Ectodermal cell (in vitro differentiated cells): Measurements from ENCODE around the gene PIEZO2.

ENCODE experiments used
- H3K27ac ChIP-seq: 2 replicates; pipeline ENCODE4 v1.7.0; 2013; ENCODE audit warnings: mild to moderate bottlenecking, low read depth, low read length; ENCODE audit not compliant: insufficient read depth, poor library complexity, severe bottlenecking
- H3K27me3 ChIP-seq: 2 replicates; pipeline ENCODE4 v1.7.0; 2013; ENCODE audit warnings: mild to moderate bottlenecking, low read length; ENCODE audit not compliant: insufficient read depth, control insufficient read depth, poor library complexity, severe bottlenecking
- H3K36me3 ChIP-seq: one replicate; pipeline ENCODE4 v1.7.0; 2013; ENCODE audit warnings: low read length; ENCODE audit not compliant: control insufficient read depth, insufficient read depth
- H3K4me1 ChIP-seq: one replicate; pipeline ENCODE4 v1.7.0; 2013; ENCODE audit warnings: low read length; ENCODE audit not compliant: control insufficient read depth, insufficient read depth
- H3K4me3 ChIP-seq: 2 replicates; pipeline ENCODE4 v1.7.0; 2013; ENCODE audit warnings: low read depth, low read length, control low read depth; ENCODE audit not compliant: insufficient read depth
- H3K9me3 ChIP-seq: 2 replicates; pipeline ENCODE4 v1.7.0; 2013; ENCODE audit warnings: mild to moderate bottlenecking, low read length, moderate library complexity; ENCODE audit not compliant: control insufficient read depth
- WGBS, 2 experiments: methylation state at CpG; one replicate each; pipeline ENCODE4 v1.1.7; 2013; ENCODE audit warnings: missing lambda C conversion rate in 2 of 2; 5-methylcytosine and 5-hydroxymethylcytosine counted together

The PIEZO2 gene

DNA sequence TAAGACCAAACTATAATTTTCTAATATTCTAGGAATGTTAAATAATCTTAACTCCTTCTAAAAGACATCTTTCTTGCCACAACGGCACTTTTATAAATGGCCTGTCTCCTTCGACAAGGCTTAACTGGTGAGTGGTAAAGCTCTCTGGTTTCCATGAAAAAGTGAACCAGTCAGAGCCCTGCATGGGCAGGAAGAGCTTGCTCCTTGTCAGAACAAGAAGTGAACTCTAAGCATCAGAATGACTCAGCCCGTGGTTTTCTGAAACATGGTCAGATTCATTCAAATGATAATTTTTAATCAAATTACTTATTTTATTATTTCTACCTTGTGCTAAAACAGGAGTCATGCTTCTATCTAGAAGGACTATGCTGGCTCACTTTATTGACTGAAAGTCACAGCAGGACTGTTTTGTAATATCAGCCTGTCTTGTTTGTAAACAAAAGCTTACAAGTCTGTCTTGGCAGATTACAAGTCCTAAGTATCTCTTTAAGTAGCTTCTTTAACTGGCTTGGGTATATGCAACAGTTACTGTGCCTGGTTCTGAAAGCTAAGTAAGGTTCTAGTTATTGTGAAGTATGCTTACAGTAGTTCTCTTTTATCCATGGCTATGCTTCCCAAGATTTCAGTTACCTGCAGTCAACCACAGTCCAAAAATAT is 378.2 kb downstream of the PIEZO2 start:
- H3K36me3 ChIP-seq, result no peaks in the 10 kb centered on the region
- no peak overlapping the region for H3K4me3 ChIP-seq
- no peaks in the 10 kb centered on the region for H3K4me1 ChIP-seq
- 93 to 97% methylated on average over 2 to 3 of the region's 3 CpGs for WGBS, 2 experiments
- H3K27ac ChIP-seq, result no peak overlapping the region
- no peaks in the 10 kb centered on the region for H3K9me3 ChIP-seq
- H3K27me3 ChIP-seq, result no peaks in the 10 kb centered on the region

DNA sequence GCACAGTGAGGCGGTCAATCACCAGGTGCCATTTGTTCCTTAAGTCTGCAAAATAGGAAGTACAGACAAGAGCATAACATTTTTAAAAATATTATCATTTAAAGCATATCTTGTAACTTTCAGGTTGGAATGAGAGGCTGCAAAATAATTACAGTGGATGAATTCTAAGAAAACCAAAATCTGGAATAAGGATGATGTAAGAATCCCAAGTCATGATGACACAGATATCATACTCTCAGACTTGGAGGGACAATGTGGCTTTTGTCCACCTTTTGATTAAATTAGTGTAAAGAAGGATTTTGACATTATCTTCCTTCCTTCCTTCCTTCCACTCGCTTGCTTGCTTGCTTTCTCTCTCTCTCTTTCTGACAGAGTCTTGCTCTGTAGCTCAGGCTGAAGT is 379.1 kb downstream of the PIEZO2 start:
- no peaks in the 10 kb centered on the region for H3K4me1 ChIP-seq
- no peaks in the 10 kb centered on the region for H3K36me3 ChIP-seq
- 77 to 97% methylated on average over 2 of the region's 2 CpGs for WGBS, 2 experiments
- no peak overlapping the region for H3K27ac ChIP-seq
- H3K9me3 ChIP-seq, result no peaks in the 10 kb centered on the region
- H3K4me3 ChIP-seq, result no peak overlapping the region
- no peaks in the 10 kb centered on the region for H3K27me3 ChIP-seq

DNA sequence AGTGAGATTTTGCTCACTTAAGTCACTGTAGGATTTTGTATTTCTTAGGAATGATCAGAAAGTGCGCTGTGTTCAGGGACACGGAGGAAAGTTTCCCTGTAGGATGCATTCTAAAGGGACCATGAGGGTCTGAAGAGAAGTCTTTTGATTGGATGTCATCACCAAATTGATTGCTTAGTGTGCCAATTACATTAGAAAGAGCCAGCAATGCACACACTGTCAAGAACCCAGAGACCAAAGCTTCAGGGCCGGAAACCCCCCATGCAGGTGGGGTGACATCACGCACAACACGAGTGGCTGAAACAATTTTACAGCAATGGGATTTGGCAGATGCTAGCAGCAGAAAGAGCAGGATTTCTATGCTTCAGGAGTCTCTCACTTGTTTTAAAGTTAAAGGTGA is 381.1 kb downstream of the PIEZO2 start:
- H3K27me3 ChIP-seq, result no peaks in the 10 kb centered on the region
- H3K36me3 ChIP-seq, result no peaks in the 10 kb centered on the region
- H3K9me3 ChIP-seq, result no peaks in the 10 kb centered on the region
- no peak overlapping the region for H3K4me3 ChIP-seq
- 92 to 94% methylated on average over 5 of the region's 5 CpGs for WGBS, 2 experiments
- no peak overlapping the region for H3K27ac ChIP-seq
- no peaks in the 10 kb centered on the region for H3K4me1 ChIP-seq

DNA sequence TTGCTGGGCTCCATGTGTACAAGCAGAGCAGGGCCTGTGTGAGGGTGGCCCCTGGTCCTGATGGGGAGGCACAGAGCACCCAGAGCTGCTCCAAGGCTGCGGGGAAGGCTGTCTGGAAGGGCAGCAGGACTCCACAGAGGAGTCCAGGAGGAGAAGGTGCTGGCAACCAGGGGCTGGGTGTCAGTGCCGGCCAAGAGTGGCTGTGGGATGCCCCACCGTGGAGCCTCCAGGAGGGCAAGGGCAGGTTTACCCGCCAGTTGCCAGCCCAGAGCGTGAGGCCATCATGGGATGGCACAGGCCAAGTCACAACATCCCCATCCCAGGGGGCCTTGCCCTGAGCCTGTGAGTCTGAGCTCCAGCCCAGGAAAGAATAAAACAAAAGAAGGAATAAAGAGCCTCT is 381.7 kb downstream of the PIEZO2 start:
- H3K27me3 ChIP-seq, result no peaks in the 10 kb centered on the region
- no peak overlapping the region for H3K27ac ChIP-seq
- no peak overlapping the region for H3K4me3 ChIP-seq
- 91 to 97% methylated on average over 5 of the region's 5 CpGs for WGBS, 2 experiments
- no peaks in the 10 kb centered on the region for H3K36me3 ChIP-seq
- H3K9me3 ChIP-seq, result no peaks in the 10 kb centered on the region
- no peaks in the 10 kb centered on the region for H3K4me1 ChIP-seq

DNA sequence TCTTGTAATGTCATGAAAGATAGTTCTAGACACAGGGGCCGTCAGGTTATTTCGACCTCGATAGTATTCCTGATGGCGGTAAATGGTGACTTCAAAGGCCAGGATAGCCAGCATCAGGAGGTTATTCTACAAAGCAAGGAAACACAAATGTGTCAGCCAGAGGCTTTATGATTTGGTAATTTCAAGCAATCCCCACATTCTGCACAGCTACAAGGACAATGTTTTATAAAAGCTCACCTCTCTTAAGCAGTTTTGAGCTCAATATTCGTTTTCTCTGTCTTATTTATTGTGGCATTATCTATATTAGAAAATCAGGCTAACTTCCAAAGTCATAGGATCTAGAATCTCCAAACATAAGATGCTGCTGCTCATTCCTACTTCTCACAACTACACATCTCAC is 388.4 kb downstream of the PIEZO2 start:
- Histone ChIP-seq H3K9me3 (no peaks in the 10 kb centered on the region), H3K27me3 (no peaks in the 10 kb centered on the region), H3K4me1 (no peaks in the 10 kb centered on the region), H3K27ac (no peak overlapping the region), H3K36me3 (no peaks in the 10 kb centered on the region), H3K4me3 (no peak overlapping the region)
- 90 to 96% methylated on average over 5 of the region's 5 CpGs for WGBS, 2 experiments

DNA sequence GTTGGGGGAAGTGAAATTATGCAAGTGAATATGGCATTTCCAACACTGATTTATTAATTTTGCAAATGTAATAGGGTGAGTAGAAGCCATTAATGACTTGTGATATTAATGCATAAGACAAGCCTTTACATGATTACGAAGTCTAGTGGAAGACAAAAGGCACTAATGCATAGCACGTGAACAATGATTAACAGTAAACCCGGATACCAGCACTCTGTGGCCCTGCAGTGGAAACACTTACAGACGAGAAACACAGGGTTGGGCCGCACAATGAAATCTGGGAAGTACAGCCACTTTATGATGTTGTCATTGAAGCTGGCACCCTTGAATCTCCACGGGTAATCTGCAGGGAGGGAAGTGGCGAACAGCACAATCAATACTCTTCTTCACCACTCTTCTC is 390.1 kb downstream of the PIEZO2 start:
- Histone ChIP-seq H3K4me1 (no peaks in the 10 kb centered on the region), H3K27ac (no peak overlapping the region), H3K27me3 (no peaks in the 10 kb centered on the region), H3K4me3 (no peak overlapping the region), H3K9me3 (no peaks in the 10 kb centered on the region), H3K36me3 (no peaks in the 10 kb centered on the region)
- 95 to 96% methylated on average over 7 of the region's 7 CpGs for WGBS, 2 experiments

DNA sequence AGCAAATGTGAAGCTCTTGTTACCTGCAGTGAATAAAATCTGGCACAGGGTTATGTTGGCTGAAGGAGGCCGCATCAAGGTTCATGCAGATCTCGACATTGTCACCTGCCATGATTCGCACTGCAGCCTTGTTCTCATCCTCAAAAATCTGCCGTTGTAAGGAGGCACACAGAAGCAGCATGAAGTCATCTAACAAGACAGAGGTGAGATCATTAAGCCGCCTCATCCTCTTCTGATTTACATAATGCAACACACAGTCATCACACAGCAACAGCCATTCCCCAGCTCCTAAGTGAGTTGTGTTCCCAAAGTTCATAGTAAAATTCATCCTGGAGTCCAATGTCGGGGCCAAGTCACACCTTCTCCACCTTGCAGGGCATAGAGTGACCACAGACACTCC is 391.4 kb downstream of the PIEZO2 start:
- Histone ChIP-seq H3K36me3 (no peaks in the 10 kb centered on the region), H3K9me3 (no peaks in the 10 kb centered on the region), H3K27me3 (no peaks in the 10 kb centered on the region), H3K27ac (no peak overlapping the region), H3K4me3 (no peak overlapping the region), H3K4me1 (no peaks in the 10 kb centered on the region)
- 93% methylated on average over 6 of the region's 6 CpGs for WGBS, 2 experiments

DNA sequence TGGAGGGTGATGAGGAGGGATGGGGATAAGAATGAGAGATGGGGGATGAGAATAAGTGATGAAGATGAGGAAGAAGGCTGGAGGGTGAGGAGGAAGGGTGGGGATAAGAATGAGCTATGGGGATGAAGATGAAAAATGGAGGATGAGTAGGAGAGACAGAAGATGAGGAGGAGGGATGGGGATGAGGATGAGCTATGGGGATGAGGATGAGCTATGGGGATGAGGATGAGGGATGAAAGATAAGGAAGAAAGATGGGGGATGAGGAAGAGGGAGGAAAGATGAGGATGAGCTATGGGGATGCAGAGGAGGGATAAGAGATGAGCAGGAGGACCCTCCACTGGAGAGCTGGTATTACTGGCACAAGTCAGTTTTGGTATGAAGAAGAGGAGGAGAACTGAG is 392.0 kb downstream of the PIEZO2 start:
- Histone ChIP-seq H3K27me3 (no peaks in the 10 kb centered on the region), H3K4me1 (no peaks in the 10 kb centered on the region), H3K36me3 (no peaks in the 10 kb centered on the region), H3K27ac (no peak overlapping the region), H3K9me3 (no peaks in the 10 kb centered on the region), H3K4me3 (no peak overlapping the region)

DNA sequence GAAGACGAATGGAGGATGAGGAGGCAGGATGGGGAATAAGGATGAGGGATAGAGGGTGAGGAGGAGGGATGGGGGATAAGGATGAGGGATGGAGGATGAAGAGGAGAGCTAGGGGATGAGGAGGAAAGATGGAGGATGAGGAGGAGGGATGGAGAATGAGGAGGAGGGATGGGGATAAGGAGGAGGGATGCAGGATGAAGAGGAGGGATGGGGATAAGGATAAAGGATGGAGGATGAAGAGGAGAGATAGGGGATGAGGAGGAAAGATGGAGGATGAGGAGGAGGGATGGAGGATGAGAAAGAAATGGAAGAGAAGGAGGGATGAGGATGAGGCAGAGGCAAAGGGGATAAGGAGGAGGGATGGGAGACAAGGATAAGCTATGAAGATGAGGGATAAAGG is 393.5 kb downstream of the PIEZO2 start:
- H3K27me3 ChIP-seq, result no peaks in the 10 kb centered on the region
- no peaks in the 10 kb centered on the region for H3K4me1 ChIP-seq
- 76 to 78% methylated on average over 1 of the region's 1 CpG for WGBS, 2 experiments
- no peaks in the 10 kb centered on the region for H3K36me3 ChIP-seq
- no peaks in the 10 kb centered on the region for H3K9me3 ChIP-seq
- no peak overlapping the region for H3K4me3 ChIP-seq
- no peak overlapping the region for H3K27ac ChIP-seq

DNA sequence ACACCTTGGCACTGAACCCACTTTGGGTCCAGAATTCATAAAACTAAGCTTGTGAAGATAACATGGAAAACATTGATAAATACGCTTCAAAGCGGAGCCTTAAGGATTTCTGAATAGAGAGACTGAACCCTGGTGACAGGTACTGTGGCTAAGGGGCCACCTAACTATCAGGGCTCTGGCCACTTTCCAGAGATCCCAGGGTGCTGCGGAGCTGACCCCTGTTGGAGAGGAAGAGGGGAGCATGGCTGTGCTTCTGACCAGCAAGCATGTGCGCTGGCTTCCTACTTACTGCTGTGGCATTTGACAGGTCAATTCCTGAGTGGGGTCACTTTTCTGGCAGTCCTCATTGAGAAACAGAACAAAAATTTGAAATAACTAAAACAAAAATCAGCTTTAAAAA is 395.2 kb downstream of the PIEZO2 start:
- no peaks in the 10 kb centered on the region for H3K36me3 ChIP-seq
- no peaks in the 10 kb centered on the region for H3K9me3 ChIP-seq
- no peak overlapping the region for H3K27ac ChIP-seq
- 93 to 96% methylated on average over 4 of the region's 4 CpGs for WGBS, 2 experiments
- H3K4me1 ChIP-seq, result no peaks in the 10 kb centered on the region
- no peaks in the 10 kb centered on the region for H3K27me3 ChIP-seq
- no peak overlapping the region for H3K4me3 ChIP-seq

DNA sequence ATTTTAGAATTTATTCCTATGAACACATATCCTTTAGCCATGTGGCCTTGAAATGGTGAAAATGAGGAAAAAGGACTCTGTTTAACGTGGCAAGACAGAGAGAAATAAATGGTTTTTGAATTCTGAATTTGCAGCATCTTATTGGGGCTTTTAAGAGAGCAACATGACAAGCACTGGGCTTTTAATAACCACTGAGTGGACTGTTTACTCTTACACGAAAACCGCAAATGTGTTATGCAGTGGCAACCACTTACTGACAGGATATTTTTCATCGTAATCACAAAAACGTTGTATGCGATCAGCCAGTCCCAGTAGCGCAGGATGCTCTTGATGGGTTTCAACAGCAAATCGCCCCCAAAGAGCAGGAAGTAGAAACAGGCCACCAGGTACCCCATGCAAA is 397.0 kb downstream of the PIEZO2 start:
- no peaks in the 10 kb centered on the region for H3K27me3 ChIP-seq
- no peak overlapping the region for H3K4me3 ChIP-seq
- H3K27ac ChIP-seq, result no peak overlapping the region
- 94 to 97% methylated on average over 8 of the region's 8 CpGs for WGBS, 2 experiments
- H3K4me1 ChIP-seq, result no peaks in the 10 kb centered on the region
- no peaks in the 10 kb centered on the region for H3K9me3 ChIP-seq
- no peaks in the 10 kb centered on the region for H3K36me3 ChIP-seq
